HG02884 (cell line): ENCODE data around the gene ANKRD44.
"Not testable (repeated sequence)": the region's sequence is repeated elsewhere in the genome, so short reads cannot be mapped to it uniquely, and the experiment has no call there.

ENCODE experiments used
- ATAC-seq: cut with Tn5 transposase; IDR thresholded peaks from one replicate; pipeline ENCODE4 v1.9.1; 2021; ENCODE audit warnings: mild to moderate bottlenecking, moderate library complexity; ENCODE audit not compliant: unreplicated experiment

Gene ANKRD44

DNA sequence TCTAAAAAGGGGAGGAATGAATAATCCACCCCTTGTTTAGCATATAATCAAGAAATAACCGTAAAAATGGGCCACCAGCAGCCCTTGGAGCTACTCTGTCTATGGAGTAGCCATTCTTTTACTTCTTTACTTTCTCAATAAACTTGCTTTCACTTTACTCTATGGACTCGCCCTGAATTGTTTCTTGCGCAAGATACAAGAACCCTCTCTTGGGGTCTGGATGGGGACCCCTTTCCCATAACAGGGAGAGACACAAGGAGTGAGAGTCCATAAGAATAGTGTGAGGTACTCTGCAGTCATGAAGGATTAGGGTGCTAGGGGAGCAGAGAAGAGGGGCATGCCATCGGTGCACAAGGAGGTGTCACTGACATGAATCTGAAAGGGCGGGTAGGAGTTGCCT, 224.9 kb downstream of the ANKRD44 start:
- ATAC-seq = no peak

DNA sequence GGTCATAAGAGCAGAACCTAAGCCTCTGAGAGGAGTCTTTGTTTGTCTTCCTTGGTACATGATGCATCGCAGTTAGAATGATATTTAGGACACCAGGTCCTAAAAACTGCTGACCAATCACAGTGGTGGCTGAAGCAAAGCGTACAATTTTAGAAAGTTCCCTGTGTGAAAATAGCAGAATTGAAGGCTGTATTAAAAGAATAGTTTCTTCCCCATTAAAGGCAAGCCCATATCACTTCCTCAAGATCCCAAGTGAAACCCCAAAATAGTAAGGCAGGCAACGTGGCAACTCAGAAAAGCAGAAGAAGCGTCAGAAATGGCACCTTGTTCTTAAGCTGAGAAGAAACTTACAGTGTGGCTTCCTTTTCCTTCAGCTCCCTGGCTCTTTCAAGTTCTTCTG, 229.3 kb downstream of the ANKRD44 start:
- ATAC-seq = no peak

DNA sequence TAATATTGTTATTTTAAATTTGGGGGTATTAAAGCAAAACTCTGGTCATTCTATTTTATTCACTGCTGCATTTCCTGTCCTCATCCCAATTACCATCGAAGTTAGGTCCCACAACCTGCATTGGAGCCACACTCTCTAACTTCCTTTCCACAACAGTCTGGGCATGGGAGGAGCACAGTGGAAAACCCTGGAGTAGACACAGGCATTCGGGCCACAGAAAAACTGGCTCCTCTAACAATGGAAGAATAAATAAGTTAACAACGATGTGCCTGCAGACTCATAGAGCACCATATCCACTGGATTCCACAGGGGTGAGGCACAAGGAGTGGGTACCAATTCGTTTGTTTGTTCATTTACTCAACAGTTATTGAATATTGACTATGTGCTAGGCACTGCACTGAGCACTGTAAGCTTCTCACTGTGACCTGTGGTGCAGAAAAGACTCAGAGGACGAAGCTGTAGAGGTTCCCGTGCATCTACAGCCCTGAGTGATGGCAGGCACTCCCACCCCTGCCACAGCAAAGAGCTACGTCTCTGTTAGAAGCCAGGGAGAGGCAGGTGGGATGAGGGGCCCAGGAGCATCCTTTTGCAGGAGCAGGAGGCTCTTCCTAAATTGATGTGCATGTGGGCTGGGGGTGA, 229.9 kb downstream of the ANKRD44 start:
- ATAC-seq = no peak

- ATAC-seq = no peak
Observed at GRCh38 chr2:197079832-197080555, 230.6 kb downstream of the ANKRD44 start.

- no peak for ATAC-seq
Observed at GRCh38 chr2:197079414-197079813, 231.2 kb downstream of the ANKRD44 start.

DNA sequence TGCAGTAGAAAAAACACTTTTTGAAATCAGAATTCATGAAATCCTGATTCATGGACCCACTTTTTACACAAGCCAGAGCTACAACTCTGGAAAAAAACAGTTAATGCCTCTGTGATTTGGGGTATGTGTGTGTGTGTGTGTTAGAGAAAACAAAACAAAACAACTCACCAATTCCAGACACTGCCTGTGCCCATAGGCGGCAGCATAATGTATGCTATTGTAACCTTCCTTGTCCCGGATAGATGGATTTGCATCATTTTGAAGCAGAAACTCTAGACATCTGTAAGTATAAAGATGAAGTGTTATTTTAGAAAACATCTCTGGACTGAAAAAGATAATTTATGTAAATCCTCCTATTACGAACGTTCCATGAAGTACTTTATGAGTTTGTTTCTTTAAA, 232.0 kb downstream of the ANKRD44 start:
- no peak for ATAC-seq

DNA sequence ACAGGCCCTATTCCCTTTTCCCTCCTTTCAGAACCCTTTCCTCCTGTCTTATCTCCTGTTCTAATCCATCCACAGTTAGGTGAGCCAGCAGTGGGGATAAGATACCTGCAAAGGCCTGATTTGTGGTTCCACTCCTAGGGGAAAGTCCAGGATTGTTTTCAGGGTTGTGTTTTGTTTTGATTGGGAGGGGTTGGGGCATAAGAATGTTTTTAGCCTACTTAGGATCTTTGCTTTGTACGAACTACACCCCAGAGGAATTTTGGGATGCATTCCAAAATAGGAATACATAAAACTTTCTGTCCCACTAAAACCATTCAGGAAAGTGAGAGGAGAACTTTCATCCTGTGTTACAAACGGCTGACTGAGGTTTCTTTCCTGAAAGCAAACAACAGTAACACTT, 233.2 kb downstream of the ANKRD44 start:
- no peak for ATAC-seq

GRCh38 chr2:197076652-197077051, 233.9 kb downstream of the ANKRD44 start:
- no peak for ATAC-seq

DNA sequence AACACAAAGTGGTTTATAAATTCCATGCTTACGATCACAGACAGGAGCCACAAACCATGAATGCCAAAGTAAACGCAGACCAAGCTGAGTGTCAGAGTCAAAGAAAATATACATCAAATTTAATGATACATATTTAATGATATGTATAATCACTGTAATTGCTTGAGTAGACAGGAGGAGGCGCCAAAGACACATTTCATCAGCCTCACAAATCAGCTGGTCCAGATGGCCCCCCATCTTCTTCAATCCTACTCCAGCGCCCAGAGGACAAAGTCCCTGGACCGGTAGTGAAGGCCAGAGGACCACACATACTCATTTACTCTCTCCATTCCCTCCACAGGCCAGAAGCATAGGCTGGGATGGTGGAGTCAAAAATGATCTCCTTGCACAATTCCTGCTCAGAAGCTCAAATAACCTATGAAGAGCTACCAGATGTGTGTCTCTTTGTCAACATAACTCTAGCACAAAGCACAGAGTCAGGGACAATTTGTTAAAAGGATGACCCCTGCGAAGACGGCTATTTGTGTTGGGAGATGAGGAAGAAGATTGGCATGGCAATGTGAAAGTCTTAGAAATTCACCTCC, 234.7 kb downstream of the ANKRD44 start:
- ATAC-seq = no peak

DNA sequence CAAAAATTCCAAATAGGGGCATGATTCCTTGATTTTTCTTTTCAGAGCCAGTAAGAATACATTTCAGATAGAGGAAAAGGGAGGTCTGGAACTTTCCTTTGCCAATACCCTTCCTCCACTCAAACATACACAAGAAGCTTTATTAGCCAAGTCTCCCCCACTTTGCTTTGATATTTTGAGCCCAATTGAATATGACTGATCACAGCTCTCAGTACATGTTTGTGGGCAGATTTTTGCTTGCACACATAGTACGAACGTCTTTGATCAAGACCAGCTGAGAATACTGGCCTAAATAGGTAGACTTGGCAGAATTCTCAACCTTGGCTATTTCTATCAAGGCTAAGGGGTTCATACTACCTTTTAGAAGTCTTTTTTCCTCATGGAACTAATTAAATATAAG, 235.3 kb downstream of the ANKRD44 start:
- ATAC-seq = no peak

GRCh38 chr2:197073701-197074433, 236.7 kb downstream of the ANKRD44 start:
- ATAC-seq = no peak

GRCh38 chr2:197073270-197073669, 237.3 kb downstream of the ANKRD44 start:
- ATAC-seq = no peak

GRCh38 chr2:197072533-197072932, 238.0 kb downstream of the ANKRD44 start:
- no peak for ATAC-seq

- ATAC-seq = no peak
Observed at GRCh38 chr2:197071790-197072436, 238.7 kb downstream of the ANKRD44 start.

DNA sequence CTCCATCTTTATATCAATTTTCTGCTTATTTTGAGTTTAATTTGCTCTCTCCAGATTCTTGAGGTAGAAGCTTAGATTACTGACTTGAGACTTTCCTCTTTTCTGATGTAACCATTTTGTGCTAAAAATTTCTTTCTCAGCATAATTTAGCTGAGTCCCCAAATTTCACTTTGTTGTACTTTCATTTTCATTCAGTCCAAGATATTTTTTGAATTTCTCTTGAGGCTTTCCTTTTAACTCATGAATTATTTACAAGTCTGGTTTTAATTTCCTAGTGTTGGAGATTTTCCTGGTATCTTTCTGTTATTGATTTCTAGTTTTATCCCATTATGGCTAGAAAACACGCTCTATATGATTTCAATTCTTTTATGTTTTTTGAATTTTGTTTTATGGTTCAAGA, 239.4 kb downstream of the ANKRD44 start:
- no peak for ATAC-seq

- no peak for ATAC-seq
Observed at GRCh38 chr2:197069958-197070357, 240.6 kb downstream of the ANKRD44 start.

GRCh38 chr2:197062574-197062973, 248.0 kb downstream of the ANKRD44 start:
- not testable (repeated sequence) for ATAC-seq

- no peak for ATAC-seq
Observed at GRCh38 chr2:197059477-197059876, 251.1 kb downstream of the ANKRD44 start.

- no peak for ATAC-seq
Observed at GRCh38 chr2:197058777-197059300, 251.7 kb downstream of the ANKRD44 start.

DNA sequence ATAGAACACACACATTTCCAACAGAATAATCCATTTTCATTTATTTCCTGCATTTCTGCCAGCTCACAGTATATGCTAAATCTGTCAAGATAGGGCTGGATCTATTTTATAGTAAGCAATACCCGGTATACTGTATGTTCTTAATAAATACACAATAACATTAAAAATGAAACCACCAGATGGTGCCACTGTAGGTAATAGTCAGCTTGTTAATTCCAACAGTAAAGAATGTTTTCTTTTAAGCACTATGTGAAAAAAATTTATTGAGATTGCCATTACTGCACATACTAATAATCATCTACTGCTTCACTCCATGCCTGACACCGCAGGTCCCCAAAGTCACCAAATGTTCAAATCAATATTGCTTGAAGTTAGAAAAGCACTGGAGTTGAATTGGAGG, 252.6 kb downstream of the ANKRD44 start:
- no peak for ATAC-seq

- no peak for ATAC-seq
Observed at GRCh38 chr2:197055045-197055444, 255.5 kb downstream of the ANKRD44 start.
